Renal pelvis (tissue), 4 donors: ENCODE data around the gene CASZ1. TPM values are rescaled to one million over a fixed set of nuclear protein-coding genes. Genes with fewer than 3 reads are reported as not detected.

Source experiments
- DNase-seq: peaks from one replicate; pipeline ENCODE4 v3.0.0-alpha.2; 2013
- polyA plus RNA-seq, 3 donors: library from polyadenylated mRNA; unstranded; fragments of 120-200 nt; gene quantifications; one replicate each; pipeline ENCODE4 v1.2.1, GENCODE V29; 2013; ENCODE audit not compliant: insufficient read length in 3 of 3

The CASZ1 gene
- polyA plus RNA-seq, 3 donors, result 19.6 to 24.5 (median 23.9) TPM

- DNase-seq, result no peak
Measured at GRCh38 chr1:10827377-10828333, 31.2 kb upstream of the CASZ1 start.

GRCh38 chr1:10825592-10825991 lies 29.1 kb upstream of the CASZ1 start:
- no peak for DNase-seq

- DNase-seq, result no peak
Measured at GRCh38 chr1:10824821-10825540, 28.5 kb upstream of the CASZ1 start.

- DNase-seq, result no peak
Measured at GRCh38 chr1:10823000-10823401, 26.6 kb upstream of the CASZ1 start.

GRCh38 chr1:10821388-10821787 lies 24.9 kb upstream of the CASZ1 start:
- no peak for DNase-seq

- DNase-seq, result no peak
Measured at GRCh38 chr1:10820422-10820821, 24.0 kb upstream of the CASZ1 start.

GRCh38 chr1:10819198-10819901 lies 22.9 kb upstream of the CASZ1 start:
- no peak for DNase-seq

GRCh38 chr1:10818262-10819197 lies 22.1 kb upstream of the CASZ1 start:
- no peak for DNase-seq

GRCh38 chr1:10816743-10817369 lies 20.4 kb upstream of the CASZ1 start:
- DNase-seq, result no peak

GRCh38 chr1:10816233-10816632 lies 19.8 kb upstream of the CASZ1 start:
- DNase-seq, result no peak

- no peak for DNase-seq
Measured at GRCh38 chr1:10815858-10816195, 19.4 kb upstream of the CASZ1 start.

GRCh38 chr1:10814976-10815857 lies 18.8 kb upstream of the CASZ1 start:
- DNase-seq, result no peak

GRCh38 chr1:10814312-10814711 lies 17.9 kb upstream of the CASZ1 start:
- no peak for DNase-seq

GRCh38 chr1:10813799-10814198 lies 17.4 kb upstream of the CASZ1 start:
- no peak for DNase-seq

- DNase-seq, result no peak
Measured at GRCh38 chr1:10812387-10812915, 16.0 kb upstream of the CASZ1 start.

GRCh38 chr1:10808441-10808840 lies 12.0 kb upstream of the CASZ1 start:
- no peak for DNase-seq

- no peak for DNase-seq
Measured at GRCh38 chr1:10806966-10807365, 10.5 kb upstream of the CASZ1 start.

- DNase-seq, result no peak
Measured at GRCh38 chr1:10803971-10804820, 7.8 kb upstream of the CASZ1 start.
